Peyer's patch (tissue), 4 donors: ENCODE data around the gene SINHCAF.

ENCODE experiments used
- POLR2A ChIP-seq, 2 donors: fragments of 450-650 bp; IDR thresholded peaks; one replicate each; pipeline ENCODE4 v1.5.1; 2017; ENCODE audit warnings: antibody characterized with exemption in 2 of 2, mild to moderate bottlenecking in 2 of 2, moderate library complexity in 2 of 2
- TF ChIP-seq, protein P1 (sequence below), 6 experiments: fragments of 450-650 bp in 4 of 6; fragments of 200-600 bp in 2 of 6; sonication (generic) in 1 of 6; IDR thresholded peaks; one replicate each; pipeline ENCODE4 v1.5.1; 2017 to 2019; ENCODE audit warnings: antibody characterized with exemption in 6 of 6, mild to moderate bottlenecking in 3 of 6, moderate library complexity in 1 of 6

- no peak for TF ChIP-seq POLR2A (IDR thresholded peaks at IDR 0.05)
- TF ChIP-seq, protein P1, sequence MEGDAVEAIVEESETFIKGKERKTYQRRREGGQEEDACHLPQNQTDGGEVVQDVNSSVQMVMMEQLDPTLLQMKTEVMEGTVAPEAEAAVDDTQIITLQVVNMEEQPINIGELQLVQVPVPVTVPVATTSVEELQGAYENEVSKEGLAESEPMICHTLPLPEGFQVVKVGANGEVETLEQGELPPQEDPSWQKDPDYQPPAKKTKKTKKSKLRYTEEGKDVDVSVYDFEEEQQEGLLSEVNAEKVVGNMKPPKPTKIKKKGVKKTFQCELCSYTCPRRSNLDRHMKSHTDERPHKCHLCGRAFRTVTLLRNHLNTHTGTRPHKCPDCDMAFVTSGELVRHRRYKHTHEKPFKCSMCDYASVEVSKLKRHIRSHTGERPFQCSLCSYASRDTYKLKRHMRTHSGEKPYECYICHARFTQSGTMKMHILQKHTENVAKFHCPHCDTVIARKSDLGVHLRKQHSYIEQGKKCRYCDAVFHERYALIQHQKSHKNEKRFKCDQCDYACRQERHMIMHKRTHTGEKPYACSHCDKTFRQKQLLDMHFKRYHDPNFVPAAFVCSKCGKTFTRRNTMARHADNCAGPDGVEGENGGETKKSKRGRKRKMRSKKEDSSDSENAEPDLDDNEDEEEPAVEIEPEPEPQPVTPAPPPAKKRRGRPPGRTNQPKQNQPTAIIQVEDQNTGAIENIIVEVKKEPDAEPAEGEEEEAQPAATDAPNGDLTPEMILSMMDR (IDR thresholded peaks at IDR 0.05): no peak
These were observed 10.8 kb downstream of the SINHCAF start for GRCh38 chr12:31315044-31315715.
